ENCODE measurements around the gene C14orf180. TPM values are rescaled to one million over a fixed set of nuclear protein-coding genes. Genes with fewer than 3 reads are reported as not detected.

C14orf180 gene
- total RNA-seq, 1 experiment from 2014 or later = not detected

- WGBS (ENCODE audit: extremely low coverage, insufficient read length, low lambda C conversion rate) = no CpG with 5 or more reads among the region's 5 CpGs
- no peak overlapping the region for H2AK5ac ChIP-seq (ENCODE audit: insufficient read length, low read length)
- H4K91ac ChIP-seq (ENCODE audit: insufficient read length, low read depth, low read length) = no peak overlapping the region
- H3K4me2 ChIP-seq (ENCODE audit: insufficient read depth, insufficient read length, low read length) = no peak overlapping the region
- no peaks in the 10 kb centered on the region for H3K4me1 ChIP-seq (ENCODE audit: insufficient read depth, low read length)
- Mint-ChIP-seq H3K36me3 (ENCODE audit: insufficient read depth in 1 of 3, low read depth in 3 of 3) (no peaks in the 10 kb centered on the region), H3K4me3 (no peak overlapping the region), H3K27me3 (ENCODE audit: low read depth) (peaks cover 6% of the 10 kb centered on the region), H3K4me1 (peaks cover 0 to 5% of the 10 kb centered on the region in 2 experiments; a peak in 1 of 4 replicates), H3K9me3 (no peaks in the 10 kb centered on the region; a peak in 1 of 5 replicates), H3K27ac (no peak overlapping the region)
- H3K79me2 ChIP-seq (ENCODE audit: insufficient read depth, low read length) = no peaks in the 10 kb centered on the region
- H2BK5ac ChIP-seq (ENCODE audit: insufficient read length, low read length) = no peak overlapping the region
- no peaks in the 10 kb centered on the region for H3K23me2 ChIP-seq (ENCODE audit: insufficient read length, low read depth, low read length, poor library complexity, severe bottlenecking)
- no peak for DNase-seq
- no peak overlapping the region for H3K4ac ChIP-seq (ENCODE audit: low read depth, low read length)
- no peak overlapping the region for H2BK20ac ChIP-seq (ENCODE audit: low read depth, low read length, poor library complexity, severe bottlenecking)
- H4K5ac ChIP-seq (ENCODE audit: insufficient read length, low read depth, low read length) = no peak overlapping the region
- TF ChIP-seq CTCF (conservative IDR thresholded peaks at IDR 0.05) = no peak
- no peak overlapping the region for H3T11ph ChIP-seq (ENCODE audit: low read length)
- H3K9me3 ChIP-seq (ENCODE audit: control insufficient read depth, low read depth, low read length) = no peaks in the 10 kb centered on the region
- no peaks in the 10 kb centered on the region for H4K20me1 ChIP-seq (ENCODE audit: control insufficient read depth, insufficient read depth, insufficient read length)
- no peaks in the 10 kb centered on the region for H3K79me1 ChIP-seq (ENCODE audit: insufficient read depth, low read depth, low read length, poor library complexity, severe bottlenecking)
- H3K14ac ChIP-seq (ENCODE audit: insufficient read depth, low read length) = no peak overlapping the region
- no peak overlapping the region for H3K23ac ChIP-seq (ENCODE audit: insufficient read length, low read depth, low read length)
- no peak overlapping the region for H3K9ac ChIP-seq (ENCODE audit: extremely low read depth, insufficient read length, low read length)
- no peak overlapping the region for H4K8ac ChIP-seq (replicated peaks; ENCODE audit: insufficient read length, low read depth, low read length)
- no peak overlapping the region for H2BK12ac ChIP-seq (ENCODE audit: insufficient read length, low read depth, low read length)
- H3K56ac ChIP-seq (ENCODE audit: insufficient read length, low read depth, low read length) = no peak overlapping the region
- H3K18ac ChIP-seq (ENCODE audit: insufficient read length, low read depth, low read length) = no peak overlapping the region
- H3K27ac ChIP-seq (ENCODE audit: insufficient read length, low read depth, low read length) = no peak overlapping the region
- H2BK15ac ChIP-seq (ENCODE audit: low read depth, low read length) = no peak overlapping the region
- H2AFZ ChIP-seq (ENCODE audit: low read length) = no peak overlapping the region
- no peak overlapping the region for H2BK120ac ChIP-seq (ENCODE audit: low read depth, low read length, poor library complexity, severe bottlenecking)
- H3K27me3 ChIP-seq (ENCODE audit: insufficient read depth, low read length) = no peaks in the 10 kb centered on the region
These were observed 17.0 kb upstream of the C14orf180 start for GRCh38 chr14:104562606-104563005.

Measured in H9 (cell line).